Non-pigmented ciliary epithelial cell (primary cell): ENCODE data around the gene NIPBL.
"Not testable (repeated sequence)": the region's sequence is repeated elsewhere in the genome, so short reads cannot be mapped to it uniquely, and the experiment has no call there.

Experiments
- DNase-seq: peaks from one replicate; pipeline ENCODE4 v3.0.0-alpha.2; 2010; ENCODE audit warnings: low read depth

Gene NIPBL

DNA sequence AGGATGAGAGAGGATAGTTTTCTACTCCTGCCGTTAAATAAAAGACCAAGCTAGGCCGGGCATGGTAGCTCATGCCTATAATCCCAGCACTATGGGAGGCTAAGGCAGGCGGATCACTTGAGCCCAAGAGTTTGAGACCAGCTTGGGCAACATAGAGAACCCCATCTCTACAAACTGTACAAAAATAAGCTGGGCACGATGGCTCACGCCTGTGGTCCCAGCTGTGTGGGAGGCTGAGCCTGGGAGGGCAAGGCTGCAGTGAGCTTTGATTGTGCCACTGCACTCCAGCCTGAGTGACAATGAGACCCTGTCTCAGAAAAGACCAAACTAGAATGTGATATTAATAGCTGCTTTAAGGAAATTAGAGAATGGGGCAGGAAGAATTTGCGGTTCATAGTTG is 158.4 kb downstream of the NIPBL start:
- no peak for DNase-seq

DNA sequence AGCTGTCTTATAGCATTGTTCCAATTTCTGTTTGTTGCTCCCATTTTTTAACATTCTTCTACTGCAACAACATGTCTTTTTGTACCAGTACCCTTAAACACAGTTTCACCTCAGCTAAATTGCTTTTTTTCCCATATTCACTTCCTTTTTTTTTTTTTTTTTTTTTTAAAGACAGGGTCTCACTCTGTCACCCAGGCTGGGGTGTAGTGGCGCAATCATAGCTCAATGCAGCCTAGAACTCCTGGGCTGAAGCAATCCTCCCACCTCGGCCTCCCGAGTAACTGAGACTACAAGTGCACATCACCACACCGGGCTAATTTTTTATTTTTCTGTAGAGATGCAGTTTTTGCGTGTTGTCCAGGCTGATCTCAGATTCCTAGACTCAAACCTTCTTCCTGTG is 161.3 kb downstream of the NIPBL start:
- DNase-seq: no peak

GRCh38 chr5:37039824-37040223 is 163.3 kb downstream of the NIPBL start:
- DNase-seq: no peak

- DNase-seq: no peak
Measured at GRCh38 chr5:37043693-37044092, 167.1 kb downstream of the NIPBL start.

DNA sequence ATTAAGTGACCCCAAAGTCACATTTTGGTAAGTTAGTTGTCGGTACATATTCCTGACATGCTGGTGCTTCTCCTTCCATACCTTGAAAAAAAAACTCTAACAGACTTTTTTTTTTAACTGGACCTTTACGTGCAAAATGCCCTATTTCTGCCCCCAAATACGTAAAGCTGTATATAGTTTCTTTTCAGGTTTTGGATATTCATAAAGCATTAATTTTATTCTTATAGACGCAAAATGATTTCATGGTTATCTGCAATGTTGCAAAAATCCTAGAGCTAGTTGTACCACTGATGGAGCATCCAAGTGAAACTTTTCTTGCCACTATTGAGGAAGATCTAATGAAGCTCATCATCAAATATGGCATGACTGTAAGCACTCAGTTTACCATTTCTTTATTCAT is 167.6 kb downstream of the NIPBL start:
- DNase-seq: no peak

GRCh38 chr5:37045703-37046102 is 169.1 kb downstream of the NIPBL start:
- DNase-seq: no peak

DNA sequence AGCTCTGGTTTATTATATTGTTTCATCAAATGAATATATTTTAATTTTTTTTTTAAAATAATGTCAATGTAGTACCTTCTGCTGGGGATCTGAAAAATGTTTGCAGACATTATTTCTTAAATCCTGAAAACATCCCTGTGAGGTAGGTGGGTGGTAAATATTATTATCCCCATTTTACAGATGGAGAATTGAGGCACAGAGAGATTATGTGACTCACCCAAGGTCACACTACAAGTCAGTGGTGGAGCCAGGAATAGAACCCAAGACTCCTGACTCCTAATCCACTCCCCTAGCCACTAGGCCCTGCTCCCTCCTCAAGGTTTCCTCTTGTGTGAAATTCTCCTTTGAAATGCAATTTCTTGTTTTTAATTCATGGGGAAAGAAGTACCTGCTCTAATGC is 171.4 kb downstream of the NIPBL start:
- no peak for DNase-seq

DNA sequence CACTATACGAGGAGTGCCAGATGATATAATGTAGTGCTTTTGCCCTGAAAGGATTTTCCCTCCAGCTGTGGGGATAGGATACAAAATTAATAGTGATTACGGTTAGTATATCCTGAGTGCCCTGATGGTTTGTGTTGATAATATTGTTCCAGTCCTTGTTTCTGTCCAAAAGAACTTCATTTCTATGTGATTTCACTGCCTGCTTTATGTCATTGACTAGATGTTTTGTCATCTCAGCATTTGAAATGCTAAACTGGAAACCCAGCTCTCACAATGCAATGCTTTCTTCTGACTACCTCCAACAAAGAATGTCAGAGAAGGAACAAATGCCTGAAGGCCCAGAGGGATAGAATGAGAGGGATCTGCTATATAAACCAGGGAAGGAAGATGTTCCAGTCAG is 177.8 kb downstream of the NIPBL start:
- DNase-seq: no peak

DNA sequence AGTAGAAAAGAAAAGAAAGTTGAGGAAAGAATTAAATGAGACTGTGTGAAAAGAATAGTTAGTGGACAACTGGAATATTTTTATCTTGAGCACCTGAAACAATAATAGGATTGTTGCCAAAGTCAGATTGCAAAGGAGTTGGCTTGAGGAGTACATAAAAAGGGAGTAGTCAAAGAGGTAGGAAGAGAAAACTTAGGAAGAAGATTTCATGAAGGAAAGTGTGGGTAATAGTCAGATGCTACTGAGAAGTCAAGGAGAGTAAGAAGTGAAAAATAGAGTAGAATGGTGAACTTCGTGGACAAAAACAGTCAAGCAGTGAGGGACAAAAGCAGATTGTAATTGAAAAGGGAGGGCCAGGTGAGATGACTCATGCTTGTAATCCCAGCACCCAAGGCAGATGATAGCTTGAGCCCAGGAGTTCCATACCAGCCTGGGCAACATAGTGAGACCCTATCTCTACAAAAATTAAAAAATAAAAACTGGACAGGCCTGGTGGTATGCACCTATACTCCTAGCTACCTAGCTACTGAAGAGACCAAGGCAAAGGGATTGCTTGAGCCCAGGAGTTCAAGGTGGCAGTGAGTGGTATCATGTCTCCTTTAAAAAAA is 178.9 kb downstream of the NIPBL start:
- DNase-seq: no peak

DNA sequence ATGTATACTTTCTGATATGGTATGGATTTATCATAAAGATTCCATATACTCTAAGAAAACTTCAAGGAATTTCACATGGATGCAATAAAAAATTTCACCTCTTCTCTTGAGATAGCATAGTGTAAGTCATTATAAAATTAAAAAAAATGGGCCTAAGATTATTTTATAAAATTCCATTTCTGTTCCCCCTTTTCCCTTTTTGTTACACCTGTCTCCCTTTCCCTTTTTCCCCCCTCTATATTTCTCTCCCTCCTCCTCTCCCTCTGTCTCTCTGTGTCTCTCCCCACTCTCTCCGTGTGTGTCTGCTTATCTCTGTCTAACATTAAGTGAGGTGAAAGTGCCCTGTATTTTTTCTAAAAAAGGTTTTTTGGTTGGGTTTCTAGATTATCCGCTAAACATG is 180.2 kb downstream of the NIPBL start:
- no peak for DNase-seq

GRCh38 chr5:37060030-37060429 is 183.5 kb downstream of the NIPBL start:
- DNase-seq: no peak

- DNase-seq: no peak
Measured at GRCh38 chr5:37063739-37064138, 187.2 kb downstream of the NIPBL start.

GRCh38 chr5:37064442-37064841 is 187.9 kb downstream of the NIPBL start:
- DNase-seq: no peak

DNA sequence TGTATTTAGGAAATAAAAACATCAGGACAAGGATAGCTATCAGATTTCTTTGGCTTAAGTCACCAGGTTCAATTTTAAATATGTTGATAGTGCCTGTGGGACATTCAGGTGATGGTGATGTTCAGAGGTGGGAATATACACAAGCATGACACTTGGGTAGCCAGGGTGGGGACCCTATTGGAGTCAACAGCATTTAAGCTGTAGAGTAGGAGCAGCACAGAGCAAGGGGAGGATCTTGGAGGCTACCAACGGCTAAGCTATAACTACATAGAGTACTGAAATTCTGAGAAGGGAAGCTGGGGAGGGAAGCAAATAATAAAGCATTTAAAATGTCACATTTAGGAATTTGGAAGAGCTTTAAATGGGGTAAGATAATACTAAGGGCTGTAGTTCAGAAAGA is 194.9 kb downstream of the NIPBL start:
- DNase-seq: no peak

DNA sequence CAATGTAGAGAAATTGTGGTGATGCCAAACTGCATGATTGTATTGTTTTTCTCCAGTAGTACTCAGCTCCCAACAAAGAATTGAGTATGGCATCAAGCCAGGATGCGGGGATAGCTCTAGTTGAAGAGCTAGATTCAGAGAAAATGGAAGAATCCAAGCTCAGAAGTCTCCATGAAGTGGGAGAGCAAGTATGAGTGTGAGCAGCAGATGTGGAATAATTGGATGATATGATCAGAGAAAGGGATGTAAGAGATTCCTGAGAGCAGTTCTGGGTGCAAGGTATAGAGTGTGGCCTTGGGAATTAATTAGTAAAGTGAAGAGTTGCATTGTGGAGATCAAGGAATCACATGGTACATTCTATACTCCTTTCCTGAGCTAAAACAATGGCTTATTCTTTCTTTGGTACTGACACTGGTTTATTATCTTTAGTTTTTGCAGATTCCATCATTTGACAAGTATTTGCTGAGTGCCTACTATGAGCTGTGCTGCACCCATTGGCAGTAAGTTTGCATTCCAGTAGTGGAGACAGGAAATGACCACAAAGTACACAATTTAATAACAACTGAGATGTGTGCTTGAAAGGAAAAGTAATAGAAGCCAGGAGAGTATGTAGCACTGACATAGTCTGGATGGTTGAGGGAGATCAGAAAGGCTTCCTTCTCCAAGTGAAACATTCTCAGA is 195.5 kb downstream of the NIPBL start:
- peak; percentile 87 for DNase-seq

DNA sequence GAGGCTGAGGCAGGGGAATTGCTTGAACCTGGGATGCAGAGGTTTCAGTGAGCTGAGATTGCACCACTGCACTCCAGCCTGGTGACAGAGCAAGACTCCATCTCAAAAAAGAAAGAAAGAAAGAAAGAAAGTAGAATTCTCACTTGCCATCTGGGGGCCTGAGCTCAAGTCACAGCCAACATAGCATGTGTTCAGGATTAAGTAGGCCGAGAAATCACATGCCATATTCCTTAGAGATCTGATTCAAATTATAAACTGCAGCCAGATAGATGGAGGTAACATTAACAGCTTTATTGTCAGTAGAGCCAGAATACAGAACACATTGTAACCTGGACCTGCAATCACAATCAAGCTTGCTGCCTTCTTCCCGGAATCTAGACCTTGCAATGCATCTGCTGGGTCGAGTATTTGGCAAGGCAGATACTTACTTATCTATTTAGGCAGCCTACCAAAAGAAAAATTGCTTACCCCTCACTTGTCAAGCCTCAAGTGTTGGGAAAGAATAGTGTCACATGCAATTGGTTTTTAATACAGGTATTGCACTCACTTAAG is 198.9 kb downstream of the NIPBL start:
- no peak for DNase-seq

DNA sequence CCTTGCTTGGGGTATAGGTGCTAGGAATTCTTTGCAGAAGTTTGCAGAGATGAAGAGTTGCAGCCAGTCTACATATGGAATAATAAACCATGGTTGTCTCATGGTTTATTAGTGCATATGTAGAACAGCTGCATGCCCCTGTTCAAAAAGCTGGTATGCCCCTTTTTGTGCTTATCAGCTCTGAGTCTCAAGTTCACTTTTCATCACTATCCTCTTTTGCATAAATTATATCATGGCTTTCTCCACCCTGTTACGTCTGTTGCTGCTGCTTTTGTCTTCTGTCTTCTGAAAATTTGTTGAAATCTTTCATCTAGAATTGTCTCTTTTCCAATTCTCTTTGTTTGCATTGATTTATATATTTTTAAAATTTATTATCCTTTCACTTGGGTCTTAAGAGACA is 200.6 kb downstream of the NIPBL start:
- no peak for DNase-seq

DNA sequence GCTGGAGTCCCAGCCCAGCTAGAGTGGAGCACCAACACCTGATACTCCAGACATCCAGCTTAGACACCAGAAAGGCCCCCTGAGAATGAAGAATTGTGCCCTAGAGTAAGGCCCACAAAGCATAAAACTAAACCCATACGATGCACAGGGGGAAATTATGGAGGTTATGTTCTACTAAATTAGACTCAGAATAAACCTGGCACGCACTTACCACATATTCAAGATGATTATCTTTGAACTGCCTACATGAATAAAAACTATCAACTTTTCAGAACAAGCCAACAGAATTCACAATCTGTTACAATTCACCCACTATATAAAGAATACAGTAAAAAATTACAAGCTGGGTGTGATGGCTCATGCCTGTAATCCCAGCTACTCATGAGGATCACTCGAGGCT is 204.1 kb downstream of the NIPBL start:
- no peak for DNase-seq

- not testable (repeated sequence) for DNase-seq
Measured at GRCh38 chr5:37082977-37083376, 206.4 kb downstream of the NIPBL start.

- not testable (repeated sequence) for DNase-seq
Measured at GRCh38 chr5:37086026-37086425, 209.5 kb downstream of the NIPBL start.

GRCh38 chr5:37086466-37087173 is 210.1 kb downstream of the NIPBL start:
- DNase-seq: peak; percentile 23

GRCh38 chr5:37088009-37088408 is 211.4 kb downstream of the NIPBL start:
- DNase-seq: no peak

DNA sequence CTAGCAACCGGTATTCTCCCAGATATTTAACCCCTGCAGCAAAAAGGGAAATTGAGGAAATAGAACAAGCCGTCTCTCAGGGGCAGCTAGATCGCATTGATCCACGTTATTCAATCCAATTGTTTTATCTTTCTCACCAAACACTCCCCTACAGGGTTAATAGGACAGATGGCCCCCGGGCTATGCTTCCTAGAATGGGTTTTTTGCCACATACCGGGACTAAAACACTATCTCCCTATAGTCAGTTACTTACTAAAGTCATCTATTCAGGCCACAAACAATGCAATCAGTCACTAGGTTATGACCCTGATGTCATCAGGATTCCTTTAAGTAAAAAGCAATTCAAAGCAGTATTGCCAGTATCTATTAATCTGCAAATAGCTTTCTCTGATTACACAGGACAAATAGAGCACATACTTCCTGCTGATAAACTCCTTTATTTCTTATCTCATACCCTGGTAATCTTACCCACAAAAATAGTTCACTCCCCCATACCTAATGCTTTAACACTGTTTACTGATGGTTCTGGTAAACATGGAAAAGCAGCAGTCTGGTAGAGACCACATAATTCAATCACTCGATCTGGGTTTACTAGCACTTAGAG is 213.7 kb downstream of the NIPBL start:
- DNase-seq: no peak
